Kidney (tissue), 22 donors: ENCODE measurements around the gene MFN1. TPM values are rescaled to one million over a fixed set of nuclear protein-coding genes. Genes with fewer than 3 reads are reported as not detected.

Source experiments
- DNase-seq, 5 donors: peaks; one replicate each; pipeline ENCODE4 v3.0.0-alpha.2; 2013 to 2020
- FAIRE-seq: peaks from 2 replicates; lab custom pipeline; 2012; peaks lifted over from hg19 to GRCh38; lab: Jason Lieb, UNC
- H3K27ac ChIP-seq, 2 donors: one replicate each; pipeline ENCODE4 v1.7.0; 2013; ENCODE audit warnings: low read depth in 2 of 2, low read length in 2 of 2, inconsistent platforms in 1 of 2
- H3K27me3 ChIP-seq: one replicate; pipeline ENCODE4 v1.7.1; 2013; ENCODE audit warnings: low read length, inconsistent platforms; ENCODE audit not compliant: control insufficient read depth, insufficient read depth
- H3K36me3 ChIP-seq, 3 donors: one replicate each; pipeline versions ENCODE4 v1.7.0 to v1.7.1; 2013; ENCODE audit warnings: low read length in 3 of 3, control low read depth in 1 of 3, inconsistent platforms in 1 of 3; ENCODE audit not compliant: insufficient read depth in 3 of 3, control insufficient read depth in 2 of 3
- H3K4me1 ChIP-seq, 3 donors: one replicate each; pipeline versions ENCODE4 v1.7.0 to v1.7.1; 2013; ENCODE audit warnings: low read length in 3 of 3, inconsistent platforms in 1 of 3, low read depth in 1 of 3; ENCODE audit not compliant: control insufficient read depth in 2 of 3, insufficient read depth in 2 of 3
- H3K4me3 ChIP-seq, 3 donors: one replicate each; pipeline versions ENCODE4 v1.7.0 to v1.8.1; 2013; ENCODE audit warnings: low read length in 3 of 3, control low read depth in 1 of 3, inconsistent platforms in 1 of 3
- H3K9ac ChIP-seq, 3 donors: one replicate each; pipeline versions ENCODE4 v1.7.0 to v1.7.1; 2013; ENCODE audit warnings: low read length in 3 of 3, control low read depth in 1 of 3, inconsistent platforms in 1 of 3
- H3K9me3 ChIP-seq, 3 donors: one replicate each; pipeline versions ENCODE4 v1.7.0 to v1.7.1; 2013; ENCODE audit warnings: low read length in 3 of 3, control low read depth in 1 of 3, inconsistent platforms in 1 of 3; ENCODE audit not compliant: control insufficient read depth in 2 of 3, insufficient read depth in 1 of 3
- CTCF ChIP-seq: IDR thresholded peaks from 3 replicates; pipeline ENCODE4 v1.5.1; 2012; ENCODE audit warnings: mild to moderate bottlenecking, moderate library complexity, borderline replicate concordance; ENCODE audit not compliant: insufficient read depth; ENCODE audit errors: extremely low read depth
- intact Hi-C: fragments of 100-400 bp; cut with DNase I; formaldehyde crosslinking; loops from one replicate; pipeline ENCODE4 v1.11.1; 2022
- long read RNA-seq, 10 donors: library from polyadenylated mRNA in 1 of 10; unstranded in 1 of 10; transcript quantifications; one replicate each; pipeline ENCODE4 v2.0.0 and lab custom pipeline, GENCODE V29; 2021 to 2026
- polyA plus RNA-seq: library from polyadenylated mRNA; stranded (reverse); fragments of 350-450 nt; fragmentation: Illumina TruSeq; extraction: RNeasy Lipid Tissue Mini Kit (QIAGEN cat#74804); gene quantifications from one replicate; pipeline ENCODE4 v1.2.3, GENCODE V29; 2014; ENCODE audit warnings: low read depth, low replicate concordance; ENCODE audit not compliant: insufficient read depth
- total RNA-seq: library from RNA; stranded (reverse); fragmentation: NEBNext Ultra II Directional; extraction: Animal tissue kit (Norgen Biotek cat#: 25700); gene quantifications from one replicate; pipeline ENCODE4 v1.2.1, GENCODE V29; 2021
- donor health status: control.
- donor health status: control.
- donor health status: control.
- donor health status: control.
- donor health status: control.
- donor health status: DM: yes; HTN: yes; CAD: no.
- donor health status: Normal renal cell carcinoma (clear cell type).

MFN1 gene
- total RNA-seq (50.2 TPM), polyA plus RNA-seq (16.6 TPM)
- long read RNA-seq, donor 1: 0 reads
- long read RNA-seq, donor 2, full-length matches to known transcripts: 5 of 5 reads
- long read RNA-seq, donor 2, partial matches to known transcripts: 0 of 5 reads
- long read RNA-seq, donor 2, other reads (novel, unspliced or antisense): 0 of 5 reads
- long read RNA-seq, donor 3, full-length matches to known transcripts: 1 of 6 reads
- long read RNA-seq, donor 3, partial matches to known transcripts: 5 of 6 reads
- long read RNA-seq, donor 3, other reads (novel, unspliced or antisense): 0 of 6 reads
- long read RNA-seq, donor 4, full-length matches to known transcripts: 2 of 2 reads
- long read RNA-seq, donor 4, partial matches to known transcripts: 0 of 2 reads
- long read RNA-seq, donor 4, other reads (novel, unspliced or antisense): 0 of 2 reads
- long read RNA-seq, donor 5: 0 reads
- long read RNA-seq, donor 6, partial matches to known transcripts: 33 of 35 reads
- long read RNA-seq, donor 6, other reads (novel, unspliced or antisense): 0 of 35 reads
- long read RNA-seq, donor 7, full-length matches to known transcripts: 3 of 19 reads
- long read RNA-seq, donor 7, partial matches to known transcripts: 15 of 19 reads
- long read RNA-seq, donor 7, other reads (novel, unspliced or antisense): 1 of 19 reads
- long read RNA-seq, donor 8, full-length matches to known transcripts: 2 of 2 reads
- long read RNA-seq, donor 8, partial matches to known transcripts: 0 of 2 reads
- long read RNA-seq, donor 8, other reads (novel, unspliced or antisense): 0 of 2 reads
- long read RNA-seq, donor 9: 0 reads
- long read RNA-seq, donor 10: 0 reads

DNA sequence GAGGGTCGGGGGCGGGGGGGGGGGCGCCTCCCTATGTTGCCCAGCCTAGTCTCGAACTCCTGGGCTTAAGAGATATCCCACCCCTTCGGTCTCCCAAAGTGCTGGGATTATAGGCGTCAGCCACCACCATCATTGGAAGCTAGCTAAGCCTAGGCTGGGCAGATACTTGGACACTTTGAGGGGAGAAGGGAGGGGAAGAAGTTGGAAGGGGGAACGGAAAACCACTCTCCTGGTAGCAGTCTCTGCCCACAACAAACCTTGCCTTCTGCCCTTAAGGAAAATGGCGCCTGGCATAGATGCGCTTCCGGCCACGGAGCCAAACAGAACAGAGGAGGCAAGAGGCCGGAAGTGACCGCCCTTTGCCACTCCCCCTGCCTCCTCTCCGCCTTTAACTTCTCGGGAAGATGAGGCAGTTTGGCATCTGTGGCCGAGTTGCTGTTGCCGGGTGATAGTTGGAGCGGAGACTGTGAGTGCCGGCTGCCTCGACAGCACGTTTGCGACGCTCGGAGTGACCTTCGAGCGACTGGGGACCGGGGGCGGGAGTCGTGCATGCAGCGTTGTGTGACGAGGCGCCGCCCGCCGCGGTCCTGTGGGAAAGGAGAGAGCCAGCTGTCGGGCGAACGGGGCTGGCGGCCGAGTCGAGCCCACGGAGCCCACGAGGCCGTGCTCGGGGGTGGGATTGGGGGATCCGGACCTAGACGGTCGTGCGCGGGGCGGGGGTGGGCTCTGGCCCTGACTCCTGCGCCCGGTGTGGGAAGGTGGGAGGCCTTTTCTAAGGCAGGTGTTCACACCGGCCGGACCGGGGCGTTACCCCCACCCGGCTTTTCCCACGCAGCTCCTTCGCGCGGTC lies at the start of gene MFN1:
TSS of gene MFN1 (plus strand) at position 365 of the 850 bp plus-strand sequence. CDS start 1,143 bp downstream, outside the sequence.
- H3K27me3 ChIP-seq: no peaks in the 10 kb centered on the region
- peak within 1 kb of the TSS; percentile 77 to 96 (median 88) for H3K4me3 ChIP-seq
- peak within 1 kb of the TSS; percentile 20 to 93 (median 56) for H3K9ac ChIP-seq
- H3K4me1 ChIP-seq: no peaks in the 10 kb centered on the region
- peak within 1 kb of the TSS; percentile 67 to 77 for H3K27ac ChIP-seq
- H3K36me3 ChIP-seq: peaks cover 0 to 15% (median 6%) of the 10 kb centered on the region in 3 donors
- DNase-seq (peak; percentile 96 to 99 (median 97)), FAIRE-seq (peak; percentile 94)
- H3K9me3 ChIP-seq: no peaks in the 10 kb centered on the region
- TF ChIP-seq CTCF: no peak
- intact Hi-C loops: no loop called here

GRCh38 chr3:179297971-179298725 lies 49.4 kb upstream of the MFN1 start:
- intact Hi-C loops: no loop called here
- no peak for FAIRE-seq

More at GRCh38 chr3:179297971-179298725, 49.4 kb upstream of the MFN1 start:
- no peak for DNase-seq
- Histone ChIP-seq H3K4me1 (no peaks in the 10 kb centered on the region), H3K27ac (no peak overlapping the region), H3K36me3 (no peaks in the 10 kb centered on the region), H3K9ac (no peak overlapping the region), H3K4me3 (no peak overlapping the region), H3K27me3 (no peaks in the 10 kb centered on the region), H3K9me3 (peaks cover 0 to 9% (median 0%) of the 10 kb centered on the region in 3 donors)
- TF ChIP-seq CTCF: no peak
